H1 (cell line): Measurements from ENCODE around the gene TNS2. TPM values are rescaled to one million over a fixed set of nuclear protein-coding genes. Genes with fewer than 3 reads are reported as not detected.

Source experiments
- CTCF ChIA-PET: fragments of 300-600 bp; sonication (Branson Sonifier 250); formaldehyde crosslinking; loops from one replicate; lab custom pipeline; 2021; ENCODE audit not compliant: partially characterized antibody; lab: Charles Lee
- POLR2A ChIA-PET: fragments of 300-600 bp; sonication (Branson Sonifier 250); formaldehyde crosslinking; loops from one replicate; lab custom pipeline; 2021; ENCODE audit warnings: inconsistent platforms; ENCODE audit not compliant: partially characterized antibody; lab: Charles Lee
- DNase-seq, 2 experiments: peaks; one replicate each; pipeline versions ENCODE4 v3.0.0 to v3.0.0-alpha.2; 2010 to 2022; ENCODE audit warnings: low spot score in 2 of 2, low read depth in 1 of 2, mixed read lengths in 1 of 2
- FAIRE-seq: peaks from 2 replicates; lab custom pipeline; 2011; peaks lifted over from hg19 to GRCh38; lab: Jason Lieb, UNC
- H2AFZ ChIP-seq: 2 replicates; pipeline ENCODE4 v1.8.1; 2012; ENCODE audit warnings: low read length, inconsistent platforms
- H2AK5ac ChIP-seq: 2 replicates; pipeline ENCODE4 v1.6.1; 2013; ENCODE audit warnings: low read depth, low read length
- H2BK120ac ChIP-seq: replicated peaks from 2 replicates; pipeline ENCODE3; 2013; ENCODE audit warnings: low read depth, low read length, inconsistent platforms
- H2BK12ac ChIP-seq: 2 replicates; pipeline ENCODE4 v1.6.1; 2013; ENCODE audit warnings: low read depth, low read length
- H2BK15ac ChIP-seq: 2 replicates; pipeline ENCODE4 v1.6.1; 2013; ENCODE audit warnings: low read length
- H2BK20ac ChIP-seq: 2 replicates; pipeline ENCODE4 v1.6.1; 2013; ENCODE audit warnings: low read length
- H2BK5ac ChIP-seq: 2 replicates; pipeline ENCODE4 v1.6.1; 2013; ENCODE audit warnings: low read depth, low read length
- H3K14ac ChIP-seq: 2 replicates; pipeline ENCODE4 v1.6.1; 2013; ENCODE audit warnings: inconsistent platforms; ENCODE audit not compliant: insufficient read length
- H3K18ac ChIP-seq: 2 replicates; pipeline ENCODE4 v1.6.1; 2013; ENCODE audit warnings: low read length; ENCODE audit errors: extremely low read depth
- H3K23ac ChIP-seq: 2 replicates; pipeline ENCODE4 v1.6.1; 2013; ENCODE audit warnings: inconsistent platforms; ENCODE audit not compliant: insufficient read length
- H3K23me2 ChIP-seq: 2 replicates; pipeline ENCODE4 v1.6.1; 2013; ENCODE audit warnings: low read depth, low read length
- H3K27ac ChIP-seq: 2 replicates; pipeline ENCODE4 v1.6.1; 2011; ENCODE audit warnings: low read depth, low read length, inconsistent platforms
- H3K27me3 ChIP-seq, 4 experiments: replicated peaks in 1 of 4; 1 replicate in 1 of 4; 2 replicates in 3 of 4; pipeline versions ENCODE4 v1.6.1 to v1.8.1; 2011 to 2013; ENCODE audit warnings: low read length in 3 of 4, mild to moderate bottlenecking in 3 of 4, inconsistent platforms in 2 of 4, mixed read lengths in 2 of 4, moderate library complexity in 1 of 4; ENCODE audit not compliant: control insufficient read depth in 3 of 4, insufficient read depth in 3 of 4; ENCODE audit errors: extremely low read depth in 1 of 4
- H3K36me3 ChIP-seq, 4 experiments: 2 replicates each; pipeline versions ENCODE4 v1.6.1 to v1.8.1; 2011 to 2013; ENCODE audit warnings: mild to moderate bottlenecking in 4 of 4, low read length in 3 of 4, moderate library complexity in 2 of 4, control low read depth in 1 of 4, inconsistent platforms in 1 of 4; ENCODE audit not compliant: insufficient read depth in 4 of 4, control insufficient read depth in 2 of 4
- H3K4ac ChIP-seq: replicated peaks from 2 replicates; pipeline ENCODE3; 2013; ENCODE audit warnings: low read length, low read depth, mixed read lengths, inconsistent platforms; ENCODE audit not compliant: insufficient read length
- H3K4me1 ChIP-seq, 4 experiments: replicated peaks in 1 of 4; 1 replicate in 1 of 4; 2 replicates in 3 of 4; pipeline versions ENCODE4 v1.6.1 to v1.8.1; 2011 to 2013; ENCODE audit warnings: low read length in 3 of 4, inconsistent platforms in 2 of 4, mixed read lengths in 1 of 4; ENCODE audit not compliant: insufficient read depth in 4 of 4, control insufficient read depth in 3 of 4
- H3K4me2 ChIP-seq, 2 experiments: 2 replicates each; pipeline versions ENCODE4 v1.6.1 to v1.8.1; 2011 to 2013; ENCODE audit warnings: low read depth in 2 of 2, low read length in 2 of 2, control low read depth in 1 of 2, inconsistent platforms in 1 of 2, mild to moderate bottlenecking in 1 of 2; ENCODE audit not compliant: insufficient read depth in 1 of 2
- H3K4me3 ChIP-seq, 4 experiments: fragments of 200-600, 300-600 bp in 1 of 4; sonication (generic), shearing (Covaris generic), sonication (Bioruptor Twin) in 1 of 4; 2 replicates each; pipeline versions ENCODE4 v1.5.1 to v1.8.1; 2011 to 2016; ENCODE audit warnings: low read length in 4 of 4, low read depth in 3 of 4, control low read depth in 2 of 4, inconsistent platforms in 2 of 4, mild to moderate bottlenecking in 2 of 4, mixed read lengths in 1 of 4, moderate library complexity in 1 of 4; ENCODE audit not compliant: insufficient read depth in 2 of 4; ENCODE audit errors: extremely low read depth in 1 of 4
- H3K56ac ChIP-seq: replicated peaks from 2 replicates; pipeline ENCODE3; 2013; ENCODE audit warnings: low read depth, mild to moderate bottlenecking, mixed read lengths, low read length, inconsistent platforms; ENCODE audit not compliant: insufficient read length
- H3K79me1 ChIP-seq: 2 replicates; pipeline ENCODE4 v1.6.1; 2013; ENCODE audit warnings: low read depth, low read length, control low read depth
- H3K79me2 ChIP-seq, 2 experiments: 2 replicates each; pipeline versions ENCODE4 v1.6.1 to v1.8.1; 2012 to 2013; ENCODE audit warnings: low read length in 2 of 2, mild to moderate bottlenecking in 2 of 2, inconsistent platforms in 1 of 2; ENCODE audit not compliant: insufficient read depth in 2 of 2, control insufficient read depth in 1 of 2
- H3K9ac ChIP-seq, 4 experiments: replicated peaks in 1 of 4; 1 replicate in 1 of 4; 2 replicates in 3 of 4; pipeline versions ENCODE4 v1.6.1 to v1.8.1; 2011 to 2013; ENCODE audit warnings: low read depth in 3 of 4, low read length in 3 of 4, control low read depth in 2 of 4, mild to moderate bottlenecking in 2 of 4, moderate library complexity in 2 of 4, inconsistent platforms in 1 of 4; ENCODE audit errors: extremely low read depth in 1 of 4
- H3K9me3 ChIP-seq, 2 experiments: 2 replicates each; pipeline versions ENCODE4 v1.6.1 to v1.8.1; 2012 to 2013; ENCODE audit warnings: mild to moderate bottlenecking in 2 of 2, moderate library complexity in 2 of 2, control low read depth in 1 of 2, inconsistent platforms in 1 of 2, low read depth in 1 of 2, low read length in 1 of 2, mixed read lengths in 1 of 2; ENCODE audit not compliant: insufficient read depth in 2 of 2
- H4K20me1 ChIP-seq, 2 experiments: replicated peaks in 1 of 2; 2 replicates each; pipeline versions ENCODE3 to v1.8.1; 2011 to 2013; ENCODE audit warnings: inconsistent platforms in 2 of 2, low read length in 2 of 2, mild to moderate bottlenecking in 1 of 2; ENCODE audit not compliant: insufficient read depth in 2 of 2, control insufficient read depth in 1 of 2
- H4K5ac ChIP-seq: 2 replicates; pipeline ENCODE4 v1.6.1; 2013; ENCODE audit warnings: low read length, low read depth, mixed read lengths, inconsistent platforms; ENCODE audit not compliant: insufficient read length
- H4K8ac ChIP-seq: 2 replicates; pipeline ENCODE4 v1.8.0; 2013; ENCODE audit warnings: mild to moderate bottlenecking, moderate library complexity, low read length, inconsistent platforms; ENCODE audit not compliant: insufficient read depth; ENCODE audit errors: extremely low read depth
- H4K91ac ChIP-seq: replicated peaks from 2 replicates; pipeline ENCODE3; 2013; ENCODE audit warnings: low read length, mixed read lengths, inconsistent platforms; ENCODE audit not compliant: insufficient read length
- BRCA1 ChIP-seq: IDR thresholded peaks from 2 replicates; pipeline ENCODE4 v1.6.1; 2012; ENCODE audit warnings: low read depth, low read length, improper control_type of control experiment
- RFX5 ChIP-seq: IDR thresholded peaks from 2 replicates; pipeline ENCODE4 v1.6.1; 2011; ENCODE audit warnings: low read depth, low read length, improper control_type of control experiment, borderline replicate concordance
- SRF ChIP-seq: IDR thresholded peaks from 2 replicates; pipeline ENCODE4 v1.6.1; 2011; ENCODE audit warnings: mild to moderate bottlenecking, low read depth, low read length, moderate library complexity
- SUZ12 ChIP-seq: fragments of 200-600 bp; sonication (generic); IDR thresholded peaks from 2 replicates; pipeline ENCODE4 v1.6.1; 2012; ENCODE audit warnings: mild to moderate bottlenecking, inconsistent platforms, low read length, moderate library complexity, mixed read lengths
- TEAD4 ChIP-seq: IDR thresholded peaks from 2 replicates; pipeline ENCODE4 v1.6.1; 2012; ENCODE audit warnings: low read depth, low read length, inconsistent platforms, mixed read lengths
- ZNF274 ChIP-seq: IDR thresholded peaks from 2 replicates; pipeline ENCODE4 v1.7.0; 2012; ENCODE audit warnings: low read length, borderline replicate concordance; ENCODE audit errors: extremely low read depth
- WGBS, 2 experiments: shearing (Covaris generic) in 1 of 2; methylation state at CpG; one replicate each; pipeline versions ENCODE4 v1.1.6 to v1.1.7; 2013 to 2015; ENCODE audit warnings: low lambda C conversion rate in 2 of 2, mixed read lengths in 2 of 2, inconsistent platforms in 1 of 2, low coverage in 1 of 2, missing lambda C conversion rate in 1 of 2; ENCODE audit not compliant: insufficient replicate concordance in 2 of 2, insufficient coverage in 1 of 2, insufficient read length in 1 of 2; ENCODE audit errors: extremely low coverage in 1 of 2, missing lambda C conversion rate in 1 of 2; 5-methylcytosine and 5-hydroxymethylcytosine counted together
- polyA plus RNA-seq, 7 experiments: library from polyadenylated mRNA; depleted of rRNA in 3 of 7; stranded (reverse) in 5 of 7; unstranded in 2 of 7; fragments of >200 nt in 5 of 7; fragments of 200-250 nt in 2 of 7; gene quantifications; 1 replicate in 5 of 7; 2 replicates in 1 of 7; 4 replicates in 1 of 7; pipeline versions ENCODE4 v1.2.1 to v1.2.3, GENCODE V29; 2011 to 2013; ENCODE audit warnings: missing spikeins in 2 of 7, mixed read lengths in 2 of 7
- total RNA-seq: library from RNA; stranded (reverse); fragmentation: NEBNext Ultra II Directional; extraction: Animal tissue kit (Norgen Biotek cat#: 25700); gene quantifications from 2 replicates; pipeline ENCODE4 v1.2.1, GENCODE V29; 2021

The TNS2 gene
- total and polyA plus RNA-seq, 2 of the 8 experiments (the other 6 are each of a cell fraction or from before 2014, with no cell fraction given) = 2.8 to 4.7 TPM

GRCh38 chr12:53063708-53064612 is 14.1 kb downstream of the TNS2 start:
- WGBS, 2 experiments = 88% methylated on average over 13 of the region's 13 CpGs; no CpG with 5 or more reads in 1 of the 2 experiments
- Histone ChIP-seq H2BK15ac (no peak overlapping the region), H3K4me2 (no peak overlapping the region), H4K20me1 (peaks cover 0 to 2% of the 10 kb centered on the region in 2 experiments), H2AK5ac (no peak overlapping the region), H4K8ac (no peak overlapping the region), H3K18ac (no peak overlapping the region), H3K23ac (no peak overlapping the region), H3K79me1 (no peaks in the 10 kb centered on the region), H3K23me2 (no peaks in the 10 kb centered on the region), H3K14ac (no peak overlapping the region), H3K4me3 (no peak overlapping the region), H3K56ac (no peak overlapping the region), H3K27me3 (peaks cover 0 to 3% (median under 1%) of the 10 kb centered on the region in 4 experiments; a peak in 3 of 7 replicates), H3K79me2 (no peaks in the 10 kb centered on the region), H2BK120ac (no peak overlapping the region), H3K36me3 (no peaks in the 10 kb centered on the region), H4K5ac (no peak overlapping the region), H3K9ac (no peak overlapping the region), H2BK20ac (no peak overlapping the region), H3K9me3 (no peaks in the 10 kb centered on the region), H2BK5ac (no peak overlapping the region), H2BK12ac (no peak overlapping the region), H3K4ac (no peak overlapping the region), H3K4me1 (peaks cover 0 to 11% (median under 1%) of the 10 kb centered on the region in 4 experiments; a peak in 4 of 7 replicates), H2AFZ (no peak overlapping the region), H4K91ac (no peak overlapping the region), H3K27ac (no peak overlapping the region)
- ChIA-PET CTCF (interaction anchor here (0.5 to 22.4 kb wide), 16 partner anchors 15 to 1060 kb away, joined by 3 to 531 read pairs (median 14); partner anchors contain the start of genes CSAD, ESPL1, IGFBP6 and SOAT2), POLR2A (interaction anchor here (1.0 to 2.0 kb wide), 6 partner anchors 11 to 47 kb away, joined by 3 to 6 read pairs (median 3); partner anchors contain the start of genes SPRYD3 and TNS2)
- TF ChIP-seq SRF = no peak
- no peak for TF ChIP-seq BRCA1
- TF ChIP-seq SUZ12 = no peak
- no peak for TF ChIP-seq RFX5
- no peak for TF ChIP-seq TEAD4
- TF ChIP-seq ZNF274 = no peak
- DNase-seq (no peak), FAIRE-seq (no peak)
